Measurements from ENCODE around the gene ITPR2.

DNA sequence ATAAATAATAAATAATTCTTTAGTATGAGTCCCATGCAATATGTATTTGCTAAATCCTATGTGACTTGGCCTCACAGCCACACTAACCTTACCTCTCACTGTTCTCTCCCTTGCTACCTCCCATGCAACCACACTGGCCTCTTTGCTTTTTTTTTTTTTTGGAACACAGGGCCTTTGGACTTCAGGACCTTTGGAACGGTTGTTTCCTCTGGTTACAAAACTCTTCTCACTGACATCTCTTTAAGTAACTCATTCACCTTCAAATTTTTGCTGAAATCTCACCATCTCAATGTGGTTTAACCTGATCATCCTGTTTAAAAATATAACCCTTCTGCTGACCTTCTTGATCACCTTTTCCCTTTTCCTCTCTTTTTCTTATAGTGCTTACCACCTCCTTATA lies 443.7 kb downstream of the ITPR2 start:
- no peak for TF ChIP-seq POLR2A (IDR thresholded peaks at IDR 0.05; ENCODE audit: low read depth, low read length)
- TF ChIP-seq POLR2AphosphoS5 (IDR thresholded peaks at IDR 0.05; ENCODE audit: low read depth, low read length) = no peak

Data from GM12891 (cell line).